Liver (tissue), 9 donors: ENCODE data around the gene SF1. TPM values are rescaled to one million over a fixed set of nuclear protein-coding genes. Genes with fewer than 3 reads are reported as not detected.

Experiments
- DNase-seq: peaks from one replicate; pipeline ENCODE4 v3.0.0-alpha.2; 2017; ENCODE audit warnings: low spot score
- H3K27ac ChIP-seq, 2 donors: one replicate each; pipeline ENCODE4 v1.7.0; 2013; ENCODE audit warnings: inconsistent platforms in 2 of 2, low read length in 2 of 2, control low read depth in 1 of 2, low read depth in 1 of 2, mild to moderate bottlenecking in 1 of 2
- H3K27me3 ChIP-seq, 4 donors: one replicate each; pipeline versions ENCODE4 v1.6.1 to v1.7.0; 2013; ENCODE audit warnings: low read length in 3 of 4, inconsistent platforms in 1 of 4, mild to moderate bottlenecking in 1 of 4, moderate library complexity in 1 of 4; ENCODE audit not compliant: control insufficient read depth in 4 of 4, insufficient read depth in 4 of 4
- H3K36me3 ChIP-seq, 4 donors: one replicate each; pipeline versions ENCODE4 v1.6.1 to v1.7.0; 2013; ENCODE audit warnings: low read length in 3 of 4, mild to moderate bottlenecking in 3 of 4, low read depth in 1 of 4, moderate library complexity in 1 of 4; ENCODE audit not compliant: control insufficient read depth in 4 of 4, insufficient read depth in 3 of 4
- H3K4me1 ChIP-seq, 4 donors: one replicate each; pipeline versions ENCODE4 v1.6.1 to v1.7.0; 2013; ENCODE audit warnings: low read length in 3 of 4, mild to moderate bottlenecking in 3 of 4, moderate library complexity in 1 of 4; ENCODE audit not compliant: control insufficient read depth in 4 of 4, insufficient read depth in 4 of 4
- H3K4me3 ChIP-seq, 3 donors: one replicate each; pipeline versions ENCODE4 v1.6.1 to v1.7.0; 2013; ENCODE audit warnings: low read length in 3 of 3, control low read depth in 1 of 3, low read depth in 1 of 3, mild to moderate bottlenecking in 1 of 3
- H3K9ac ChIP-seq, 2 donors: one replicate each; pipeline ENCODE4 v1.7.0; 2013; ENCODE audit warnings: low read length in 2 of 2, mild to moderate bottlenecking in 2 of 2, moderate library complexity in 2 of 2, control low read depth in 1 of 2, low read depth in 1 of 2
- H3K9me3 ChIP-seq, 4 donors: one replicate each; pipeline versions ENCODE4 v1.6.1 to v1.7.0; 2013; ENCODE audit warnings: low read length in 3 of 4; ENCODE audit not compliant: control insufficient read depth in 4 of 4
- EGR1 ChIP-seq, 2 donors: IDR thresholded peaks; 2 replicates each; pipeline ENCODE4 v1.6.1; 2016 to 2018; ENCODE audit warnings: antibody characterized with exemption in 2 of 2, low read depth in 2 of 2
- FOXA1 ChIP-seq: IDR thresholded peaks from 2 replicates; pipeline ENCODE4 v1.6.1; 2016; ENCODE audit warnings: antibody characterized with exemption
- FOXA2 ChIP-seq: IDR thresholded peaks from 2 replicates; pipeline ENCODE4 v1.6.1; 2016; ENCODE audit warnings: antibody characterized with exemption
- HNF4A ChIP-seq, 2 donors: conservative IDR thresholded peaks; 2 replicates each; pipeline ENCODE4 v1.6.1; 2016; ENCODE audit warnings: antibody characterized with exemption in 2 of 2, mild to moderate bottlenecking in 2 of 2
- HNF4G ChIP-seq: IDR thresholded peaks from 2 replicates; pipeline ENCODE4 v1.6.1; 2016; ENCODE audit warnings: antibody characterized with exemption
- JUND ChIP-seq, 2 donors: IDR thresholded peaks; 2 replicates each; pipeline ENCODE4 v1.6.1; 2016; ENCODE audit warnings: antibody characterized with exemption in 2 of 2
- RAD21 ChIP-seq, 2 donors: IDR thresholded peaks; 2 replicates each; pipeline ENCODE4 v1.6.1; 2016; ENCODE audit warnings: antibody characterized with exemption in 2 of 2, mild to moderate bottlenecking in 2 of 2
- REST ChIP-seq: IDR thresholded peaks from 2 replicates; pipeline ENCODE4 v1.6.1; 2016; ENCODE audit warnings: antibody characterized with exemption, mild to moderate bottlenecking
- RXRA ChIP-seq, 2 donors: IDR thresholded peaks; 2 replicates each; pipeline ENCODE4 v1.6.1; 2017 to 2018; ENCODE audit warnings: antibody characterized with exemption in 2 of 2, mild to moderate bottlenecking in 1 of 2
- SP1 ChIP-seq: IDR thresholded peaks from 2 replicates; pipeline ENCODE4 v1.6.1; 2018; ENCODE audit warnings: antibody characterized with exemption, mild to moderate bottlenecking
- TAF1 ChIP-seq: conservative IDR thresholded peaks from 2 replicates; pipeline ENCODE4 v1.6.1; 2016; ENCODE audit warnings: antibody characterized with exemption, mild to moderate bottlenecking
- YY1 ChIP-seq: IDR thresholded peaks from 2 replicates; pipeline ENCODE4 v1.6.1; 2016; ENCODE audit warnings: antibody characterized with exemption, mild to moderate bottlenecking
- WGBS: extraction: QIAGEN DNeasy Blood & Tissue Kit; methylation state at CpG from one replicate; pipeline ENCODE4 v1.1.7; 2013; 5-methylcytosine and 5-hydroxymethylcytosine counted together
- polyA plus RNA-seq, 2 donors: library from polyadenylated mRNA; stranded (reverse) in 1 of 2; unstranded in 1 of 2; fragments of 200-250 nt in 1 of 2; fragments of >200 nt in 1 of 2; fragmentation: Nextera tagmentation in 1 of 2; extraction: Ambion mirVana in 1 of 2; gene quantifications; one replicate each; pipeline versions ENCODE4 v1.2.1 to v1.2.3, GENCODE V29; 2013 to 2015
- total RNA-seq, 2 donors: library from RNA; depleted of rRNA; stranded (reverse); fragments of >200 nt; gene quantifications; one replicate each; pipeline ENCODE4 v1.2.3, GENCODE V29; 2014
- donor health status: healthy.
- donor health status: healthy.
- donor health status: healthy.
- donor health status: healthy.
- donor health status: healthy.

Gene SF1
- total and polyA plus RNA-seq, 4 donors = 44.9 to 135 (median 50.1) TPM

- H3K9ac ChIP-seq = no peak overlapping the region
Observed at GRCh38 chr11:64765851-64766665, 12.3 kb downstream of the SF1 start.

GRCh38 chr11:64765291-64765850 lies 13.0 kb downstream of the SF1 start:
- no peak for DNase-seq
- H3K4me1 ChIP-seq = peaks cover 0 to 7% (median 0%) of the 10 kb centered on the region in 4 donors
- H3K4me3 ChIP-seq = no peak overlapping the region
- no peaks in the 10 kb centered on the region for H3K9me3 ChIP-seq
- TF ChIP-seq RAD21 (IDR thresholded peaks at IDR 0.05) (no peak), SP1 (no peak), RXRA (IDR thresholded peaks at IDR 0.05) (no peak), JUND (IDR thresholded peaks at IDR 0.05) (no peak), REST (no peak), YY1 (no peak), FOXA2 (no peak), HNF4A (conservative IDR thresholded peaks at IDR 0.05) (no peak)
- no peak overlapping the region for H3K27ac ChIP-seq
- H3K27me3 ChIP-seq = no peaks in the 10 kb centered on the region
- WGBS = 93% methylated on average over 30 of the region's 30 CpGs
- H3K36me3 ChIP-seq = peaks cover 35 to 74% (median 57%) of the 10 kb centered on the region in 4 donors
- no peak overlapping the region for H3K9ac ChIP-seq

More at GRCh38 chr11:64765851-64766665, 12.3 kb downstream of the SF1 start:
- H3K36me3 ChIP-seq = peaks cover 37 to 81% (median 64%) of the 10 kb centered on the region in 4 donors
- 91% methylated on average over 42 of the region's 42 CpGs for WGBS
- no peak overlapping the region for H3K4me3 ChIP-seq
- TF ChIP-seq RAD21 (IDR thresholded peaks at IDR 0.05) = no peak
- no peak for TF ChIP-seq TAF1
- no peak for TF ChIP-seq JUND (IDR thresholded peaks at IDR 0.05)
- no peak for TF ChIP-seq HNF4G
- no peak for TF ChIP-seq FOXA1
- no peak for TF ChIP-seq EGR1 (IDR thresholded peaks at IDR 0.05; ENCODE audit: low read depth in 2 of 2)
- no peak for TF ChIP-seq REST
- no peak for TF ChIP-seq FOXA2
- peaks cover 0 to 7% (median 0%) of the 10 kb centered on the region in 4 donors for H3K4me1 ChIP-seq
- no peak for DNase-seq
- no peaks in the 10 kb centered on the region for H3K27me3 ChIP-seq
- no peak overlapping the region for H3K27ac ChIP-seq
- no peaks in the 10 kb centered on the region for H3K9me3 ChIP-seq
